ENCODE data around the gene SERGEF. TPM values are rescaled to one million over a fixed set of nuclear protein-coding genes. Genes with fewer than 3 reads are reported as not detected.
A peak's percentile ranks its signal among the peaks of the same experiment; 100 is the strongest.

Gene SERGEF
- total and polyA plus RNA-seq, 4 donors, result 44.7 to 51.0 (median 46.2) TPM

- peaks cover 14% of the 10 kb centered on the region for H3K36me3 ChIP-seq (ENCODE audit: control insufficient read depth, insufficient read depth, low read length)
- H3K4me1 ChIP-seq (ENCODE audit: control insufficient read depth, insufficient read depth, low read length), result no peaks in the 10 kb centered on the region
- H3K27me3 ChIP-seq (ENCODE audit: control insufficient read depth, insufficient read depth, low read length), result no peaks in the 10 kb centered on the region
- no peak overlapping the region for H3K27ac ChIP-seq (ENCODE audit: low read depth, low read length)
- H3K9me3 ChIP-seq (ENCODE audit: control insufficient read depth, insufficient read depth, low read length), result no peaks in the 10 kb centered on the region
- H3K4me3 ChIP-seq (ENCODE audit: low read depth, low read length), result no peak overlapping the region
- DNase-seq (ENCODE audit: low read depth in 4 of 6, low spot score in 6 of 6), result no peak
These were observed 221.7 kb downstream of the SERGEF start for GRCh38 chr11:17791144-17791543.

DNA sequence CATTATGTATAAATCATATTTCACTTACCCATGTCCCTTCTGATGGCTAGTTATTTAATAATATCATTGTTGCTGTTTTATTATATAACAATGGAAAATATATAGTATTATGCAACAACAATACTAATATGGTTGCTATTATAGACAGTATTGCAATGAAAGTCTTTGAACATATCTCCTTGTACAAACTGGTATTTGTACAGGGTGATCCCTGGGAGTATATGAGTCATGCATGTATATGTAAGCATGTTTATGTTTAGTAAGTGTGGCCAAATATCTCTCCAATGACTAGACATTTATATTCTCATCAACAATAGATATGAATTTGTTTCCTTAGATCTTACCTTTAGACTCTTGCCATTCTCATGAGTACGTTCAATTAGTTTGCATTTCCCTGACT lies 222.4 kb downstream of the SERGEF start:
- Histone ChIP-seq H3K4me1 (ENCODE audit: control insufficient read depth, insufficient read depth, low read length) (no peaks in the 10 kb centered on the region), H3K27me3 (ENCODE audit: control insufficient read depth, insufficient read depth, low read length) (no peaks in the 10 kb centered on the region), H3K36me3 (ENCODE audit: control insufficient read depth, insufficient read depth, low read length) (peaks cover 14% of the 10 kb centered on the region), H3K4me3 (ENCODE audit: low read depth, low read length) (no peak overlapping the region), H3K27ac (ENCODE audit: low read depth, low read length) (no peak overlapping the region), H3K9me3 (ENCODE audit: control insufficient read depth, insufficient read depth, low read length) (no peaks in the 10 kb centered on the region)
- no peak for DNase-seq (ENCODE audit: low read depth in 4 of 6, low spot score in 6 of 6)
- WGBS (ENCODE audit: insufficient coverage), result no CpG with 5 or more reads among the region's 1 CpG

GRCh38 chr11:17788084-17788483 lies 224.8 kb downstream of the SERGEF start:
- peaks cover 13% of the 10 kb centered on the region for H3K36me3 ChIP-seq (ENCODE audit: control insufficient read depth, insufficient read depth, low read length)

DNA sequence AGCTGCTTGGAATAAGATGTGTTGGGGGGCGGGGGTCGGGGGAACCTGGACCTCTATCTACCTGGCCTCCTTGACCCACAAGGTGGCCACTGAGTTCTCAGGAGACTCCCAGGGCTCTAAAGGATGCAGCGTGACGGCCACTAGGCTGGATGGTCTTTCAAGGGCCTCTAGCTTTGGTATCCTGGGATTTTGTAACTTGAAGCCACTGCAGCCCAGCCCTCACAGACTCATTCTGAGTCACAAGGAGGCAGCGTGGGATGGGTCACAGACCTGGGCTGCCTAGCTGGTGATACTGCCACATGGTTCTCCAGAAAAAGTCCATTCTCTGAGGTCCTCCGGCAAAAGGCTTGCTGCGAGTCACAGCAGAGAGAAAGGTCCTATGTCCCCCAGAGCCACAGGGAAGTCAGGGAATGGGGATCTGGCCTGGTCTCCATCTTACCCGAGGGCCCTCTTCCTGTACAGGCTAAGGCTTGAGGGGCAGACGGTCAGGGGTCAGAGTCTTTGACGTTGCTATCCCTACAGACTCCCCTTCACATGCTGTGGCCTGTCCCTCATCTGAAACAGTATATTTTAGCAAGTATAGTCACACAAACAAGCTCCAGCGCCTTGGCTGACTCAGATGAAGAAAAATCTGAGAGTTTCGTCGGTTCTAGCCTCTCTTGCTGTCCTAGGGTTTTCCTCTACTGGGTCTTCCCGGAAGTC lies 225.9 kb downstream of the SERGEF start:
- H3K27me3 ChIP-seq (ENCODE audit: control insufficient read depth, insufficient read depth, low read length), result no peaks in the 10 kb centered on the region
- H3K4me3 ChIP-seq (ENCODE audit: low read depth, low read length), result no peak overlapping the region
- H3K9me3 ChIP-seq (ENCODE audit: control insufficient read depth, insufficient read depth, low read length), result no peaks in the 10 kb centered on the region
- no peak for DNase-seq (ENCODE audit: low read depth in 4 of 6, low spot score in 6 of 6)
- peaks cover 13% of the 10 kb centered on the region for H3K36me3 ChIP-seq (ENCODE audit: control insufficient read depth, insufficient read depth, low read length)
- H3K4me1 ChIP-seq (ENCODE audit: control insufficient read depth, insufficient read depth, low read length), result no peaks in the 10 kb centered on the region
- 93% methylated on average over 13 of the region's 14 CpGs for WGBS (ENCODE audit: insufficient coverage)
- no peak overlapping the region for H3K27ac ChIP-seq (ENCODE audit: low read depth, low read length)

More at GRCh38 chr11:17788084-17788483, 224.8 kb downstream of the SERGEF start:
- 100% methylated on average over 2 of the region's 5 CpGs for WGBS (ENCODE audit: insufficient coverage)
- H3K27me3 ChIP-seq (ENCODE audit: control insufficient read depth, insufficient read depth, low read length), result no peaks in the 10 kb centered on the region
- no peaks in the 10 kb centered on the region for H3K9me3 ChIP-seq (ENCODE audit: control insufficient read depth, insufficient read depth, low read length)
- H3K27ac ChIP-seq (ENCODE audit: low read depth, low read length), result no peak overlapping the region
- DNase-seq (ENCODE audit: low read depth in 4 of 6, low spot score in 6 of 6), result no peak
- H3K4me1 ChIP-seq (ENCODE audit: control insufficient read depth, insufficient read depth, low read length), result no peaks in the 10 kb centered on the region
- no peak overlapping the region for H3K4me3 ChIP-seq (ENCODE audit: low read depth, low read length)

DNA sequence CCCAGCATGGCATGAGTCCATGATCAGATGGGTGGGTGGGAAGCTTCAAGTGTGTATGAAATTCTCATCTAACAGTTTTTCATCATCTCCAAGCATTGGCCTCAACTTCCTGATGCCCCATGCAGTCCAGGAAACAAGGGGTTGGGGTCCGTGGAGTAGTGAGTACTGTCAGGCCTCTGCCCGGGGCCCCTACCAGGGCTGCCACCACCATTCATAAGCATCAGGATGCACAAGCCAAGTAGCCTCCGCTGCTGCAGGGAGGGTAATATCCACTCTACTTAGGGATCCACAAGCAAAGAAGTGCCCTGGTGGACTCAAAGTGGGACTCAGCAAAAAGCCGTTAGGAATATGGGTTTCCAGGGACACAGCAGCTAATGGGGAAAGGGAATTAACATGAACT lies 229.0 kb downstream of the SERGEF start:
- no peak overlapping the region for H3K27ac ChIP-seq (ENCODE audit: low read depth, low read length)
- no peak overlapping the region for H3K4me3 ChIP-seq (ENCODE audit: low read depth, low read length)
- no peaks in the 10 kb centered on the region for H3K27me3 ChIP-seq (ENCODE audit: control insufficient read depth, insufficient read depth, low read length)
- H3K36me3 ChIP-seq (ENCODE audit: control insufficient read depth, insufficient read depth, low read length), result peaks cover 36% of the 10 kb centered on the region
- no peaks in the 10 kb centered on the region for H3K9me3 ChIP-seq (ENCODE audit: control insufficient read depth, insufficient read depth, low read length)
- H3K4me1 ChIP-seq (ENCODE audit: control insufficient read depth, insufficient read depth, low read length), result peaks cover 5% of the 10 kb centered on the region
- no peak for DNase-seq (ENCODE audit: low read depth in 4 of 6, low spot score in 6 of 6)
- WGBS (ENCODE audit: insufficient coverage), result no CpG with 5 or more reads among the region's 4 CpGs

GRCh38 chr11:17782603-17783337 lies 230.1 kb downstream of the SERGEF start:
- Histone ChIP-seq H3K27ac (ENCODE audit: low read depth, low read length) (no peak overlapping the region), H3K27me3 (ENCODE audit: control insufficient read depth, insufficient read depth, low read length) (no peaks in the 10 kb centered on the region), H3K36me3 (ENCODE audit: control insufficient read depth, insufficient read depth, low read length) (peaks cover 36% of the 10 kb centered on the region), H3K4me1 (ENCODE audit: control insufficient read depth, insufficient read depth, low read length) (peaks cover 5% of the 10 kb centered on the region), H3K9me3 (ENCODE audit: control insufficient read depth, insufficient read depth, low read length) (no peaks in the 10 kb centered on the region), H3K4me3 (ENCODE audit: low read depth, low read length) (no peak overlapping the region)
- 55% methylated on average over 1 of the region's 4 CpGs for WGBS (ENCODE audit: insufficient coverage)
- DNase-seq (ENCODE audit: low read depth in 4 of 6, low spot score in 6 of 6), result peak in 1 of 6 donors; percentile 51

DNA sequence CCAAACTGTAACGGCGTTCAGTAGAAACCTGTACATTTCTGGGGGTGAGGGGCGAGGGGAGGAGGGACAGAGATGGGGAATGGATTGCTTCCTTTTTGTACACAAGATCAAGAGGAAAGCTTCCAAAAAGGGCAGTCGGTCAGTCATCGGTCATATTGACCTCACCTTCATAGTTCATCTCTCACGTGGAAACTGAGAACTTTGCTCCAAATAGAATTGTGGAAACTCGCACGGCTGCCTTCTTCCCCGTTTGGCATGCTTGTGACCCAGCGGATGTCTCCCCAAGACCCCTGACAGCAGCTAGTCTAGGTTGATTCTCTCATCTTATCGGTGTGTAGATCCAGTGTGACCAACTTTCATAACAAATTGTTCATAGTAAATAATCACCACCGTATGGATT lies 230.7 kb downstream of the SERGEF start:
- WGBS (ENCODE audit: insufficient coverage), result 90% methylated on average over 8 of the region's 12 CpGs
- no peak overlapping the region for H3K4me3 ChIP-seq (ENCODE audit: low read depth, low read length)

DNA sequence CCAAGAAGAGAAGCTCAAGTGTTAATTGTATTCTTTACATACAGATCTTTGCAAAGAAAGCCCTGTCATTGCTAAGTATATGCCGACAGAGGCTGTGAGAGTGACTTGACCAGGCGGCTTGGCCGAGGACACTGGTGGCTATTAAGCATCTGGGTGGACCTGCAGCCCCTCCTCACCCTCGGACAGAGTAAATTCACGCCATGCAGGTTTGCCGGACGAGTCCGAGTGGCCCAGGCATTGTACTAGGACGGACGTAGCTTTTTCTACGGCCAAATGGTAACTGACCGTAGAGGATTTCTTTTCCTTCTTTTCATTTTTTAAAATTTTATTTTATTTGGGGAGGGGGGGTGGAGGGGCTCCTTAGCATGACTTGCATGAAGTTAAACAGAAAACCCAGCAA lies 231.2 kb downstream of the SERGEF start:
- H3K4me1 ChIP-seq (ENCODE audit: control insufficient read depth, insufficient read depth, low read length), result peaks cover 12% of the 10 kb centered on the region
- no peak overlapping the region for H3K27ac ChIP-seq (ENCODE audit: low read depth, low read length)
- no peaks in the 10 kb centered on the region for H3K9me3 ChIP-seq (ENCODE audit: control insufficient read depth, insufficient read depth, low read length)
- no peak overlapping the region for H3K4me3 ChIP-seq (ENCODE audit: low read depth, low read length)
- 75% methylated on average over 8 of the region's 12 CpGs for WGBS (ENCODE audit: insufficient coverage)
- H3K27me3 ChIP-seq (ENCODE audit: control insufficient read depth, insufficient read depth, low read length), result no peaks in the 10 kb centered on the region
- no peak for DNase-seq (ENCODE audit: low read depth in 4 of 6, low spot score in 6 of 6)
- H3K36me3 ChIP-seq (ENCODE audit: control insufficient read depth, insufficient read depth, low read length), result peaks cover 35% of the 10 kb centered on the region

More for the DNA sequence above, 230.7 kb downstream of the SERGEF start:
- Histone ChIP-seq H3K27me3 (ENCODE audit: control insufficient read depth, insufficient read depth, low read length) (no peaks in the 10 kb centered on the region), H3K4me1 (ENCODE audit: control insufficient read depth, insufficient read depth, low read length) (peaks cover 10% of the 10 kb centered on the region), H3K9me3 (ENCODE audit: control insufficient read depth, insufficient read depth, low read length) (no peaks in the 10 kb centered on the region), H3K36me3 (ENCODE audit: control insufficient read depth, insufficient read depth, low read length) (peaks cover 38% of the 10 kb centered on the region), H3K27ac (ENCODE audit: low read depth, low read length) (no peak overlapping the region)
- no peak for DNase-seq (ENCODE audit: low read depth in 4 of 6, low spot score in 6 of 6)

- Histone ChIP-seq H3K27me3 (ENCODE audit: control insufficient read depth, insufficient read depth, low read length) (no peaks in the 10 kb centered on the region), H3K27ac (ENCODE audit: low read depth, low read length) (no peak overlapping the region), H3K4me1 (ENCODE audit: control insufficient read depth, insufficient read depth, low read length) (peaks cover 16% of the 10 kb centered on the region), H3K9me3 (ENCODE audit: control insufficient read depth, insufficient read depth, low read length) (no peaks in the 10 kb centered on the region), H3K36me3 (ENCODE audit: control insufficient read depth, insufficient read depth, low read length) (peaks cover 36% of the 10 kb centered on the region), H3K4me3 (ENCODE audit: low read depth, low read length) (no peak overlapping the region)
- WGBS (ENCODE audit: insufficient coverage), result 78% methylated on average over 5 of the region's 12 CpGs
- no peak for DNase-seq (ENCODE audit: low read depth in 4 of 6, low spot score in 6 of 6)
These were observed 231.6 kb downstream of the SERGEF start for GRCh38 chr11:17781221-17781620.

- Histone ChIP-seq H3K4me1 (ENCODE audit: control insufficient read depth, insufficient read depth, low read length) (peaks cover 22% of the 10 kb centered on the region), H3K36me3 (ENCODE audit: control insufficient read depth, insufficient read depth, low read length) (peaks cover 38% of the 10 kb centered on the region), H3K27ac (ENCODE audit: low read depth, low read length) (no peak overlapping the region), H3K27me3 (ENCODE audit: control insufficient read depth, insufficient read depth, low read length) (no peaks in the 10 kb centered on the region), H3K9me3 (ENCODE audit: control insufficient read depth, insufficient read depth, low read length) (no peaks in the 10 kb centered on the region), H3K4me3 (ENCODE audit: low read depth, low read length) (no peak overlapping the region)
- no peak for DNase-seq (ENCODE audit: low read depth in 4 of 6, low spot score in 6 of 6)
- WGBS (ENCODE audit: insufficient coverage), result 94% methylated on average over 15 of the region's 15 CpGs
These were observed 232.2 kb downstream of the SERGEF start for GRCh38 chr11:17780668-17781067.

Data from spinal cord (tissue), 10 donors.